Measurements from ENCODE around the gene MAN2C1. TPM values are rescaled to one million over a fixed set of nuclear protein-coding genes. Genes with fewer than 3 reads are reported as not detected.
"Not testable (repeated sequence)": the region's sequence is repeated elsewhere in the genome, so short reads cannot be mapped to it uniquely, and the experiment has no call there.

MAN2C1 gene
- total and polyA plus RNA-seq, 11 donors: 61.3 to 150 (median 111) TPM

GRCh38 chr15:75407083-75407482 lies 38.7 kb upstream of the MAN2C1 start:
- no peaks in the 10 kb centered on the region for H3K27me3 ChIP-seq
- H3K4me3 ChIP-seq: no peak overlapping the region
- no peak for DNase-seq
- intact Hi-C loops (cut with DNase I): no loop called here
- 90 to 97% (median 95%) methylated on average over 1 of the region's 1 CpG for WGBS, 4 donors
- no peak for ATAC-seq
- TF ChIP-seq CTCF (IDR thresholded peaks at IDR 0.05) (no peak), POLR2A (IDR thresholded peaks at IDR 0.05) (no peak)
- no peaks in the 10 kb centered on the region for H3K4me1 ChIP-seq
- H3K9me3 ChIP-seq: no peaks in the 10 kb centered on the region
- H3K27ac ChIP-seq: no peak overlapping the region
- H3K36me3 ChIP-seq: peaks cover 6 to 100% (median 100%) of the 10 kb centered on the region in 9 donors

- Histone ChIP-seq H3K4me3 (no peak overlapping the region), H3K27ac (no peak overlapping the region), H3K4me1 (no peaks in the 10 kb centered on the region), H3K9me3 (no peaks in the 10 kb centered on the region), H3K27me3 (no peaks in the 10 kb centered on the region), H3K36me3 (peaks cover 2 to 100% (median 100%) of the 10 kb centered on the region in 9 donors)
- TF ChIP-seq POLR2A (IDR thresholded peaks at IDR 0.05) (no peak), CTCF (IDR thresholded peaks at IDR 0.05) (no peak)
- intact Hi-C loops (cut with DNase I): no loop called here
- ATAC-seq (no peak), DNase-seq (no peak)
- WGBS, 4 donors: 89 to 98% (median 94%) methylated on average over 2 of the region's 2 CpGs
Observed at GRCh38 chr15:75403892-75404291, 35.5 kb upstream of the MAN2C1 start.

- Histone ChIP-seq H3K4me3 (no peak overlapping the region), H3K4me1 (no peaks in the 10 kb centered on the region), H3K36me3 (peaks cover 0 to 100% (median 90%) of the 10 kb centered on the region in 9 donors), H3K9me3 (no peaks in the 10 kb centered on the region), H3K27ac (no peak overlapping the region), H3K27me3 (no peaks in the 10 kb centered on the region)
- DNase-seq (no peak), ATAC-seq (no peak)
- no peak for TF ChIP-seq POLR2A (IDR thresholded peaks at IDR 0.05)
- TF ChIP-seq CTCF (IDR thresholded peaks at IDR 0.05): no peak
- intact Hi-C loops (cut with DNase I): loop anchor here in 1 of 10 donors (10.0 kb wide), 1 partner anchor 197 kb away; no protein-coding TSS in a partner anchor
- WGBS, 4 donors: 69 to 86% (median 76%) methylated on average over 2 of the region's 2 CpGs
Observed at GRCh38 chr15:75397494-75397893, 29.1 kb upstream of the MAN2C1 start.

- no peak for TF ChIP-seq POLR2A (IDR thresholded peaks at IDR 0.05)
- ATAC-seq: peak in 1 of 4 donors; percentile 34
- 89 to 100% (median 97%) methylated on average over 1 of the region's 1 CpG for WGBS, 4 donors
- H3K27me3 ChIP-seq: no peaks in the 10 kb centered on the region
- H3K4me3 ChIP-seq: no peak overlapping the region
- DNase-seq: no peak
- H3K9me3 ChIP-seq: no peaks in the 10 kb centered on the region
- H3K36me3 ChIP-seq: peaks cover 0 to 100% (median 97%) of the 10 kb centered on the region in 9 donors
- intact Hi-C loops (cut with DNase I): loop anchor here in 1 of 10 donors (10.0 kb wide), 1 partner anchor 205 kb away; no protein-coding TSS in a partner anchor
- no peak overlapping the region for H3K27ac ChIP-seq
- H3K4me1 ChIP-seq: peaks cover 0 to 8% (median 0%) of the 10 kb centered on the region in 12 donors
Observed at GRCh38 chr15:75389791-75390382, 21.5 kb upstream of the MAN2C1 start.

GRCh38 chr15:75383986-75384385 lies 15.6 kb upstream of the MAN2C1 start:
- H3K27ac ChIP-seq; H3K9me3 ChIP-seq; DNase-seq; H3K27me3 ChIP-seq; intact Hi-C loops (cut with DNase I); H3K4me1 ChIP-seq; ATAC-seq; H3K4me3 ChIP-seq: not testable (repeated sequence)
- peaks cover 3 to 100% (median 97%) of the 10 kb centered on the region in 9 donors for H3K36me3 ChIP-seq
- WGBS, 4 donors: 91 to 94% (median 93%) methylated on average over 5 of the region's 5 CpGs

Measured in heart left ventricle (tissue), 16 donors.